Trophoblast cell (in vitro differentiated cells and primary cell): ENCODE data around the gene CYP4A22.

Experiments
- DNase-seq, 2 donors: peaks; one replicate each; pipeline ENCODE4 v3.0.0-alpha.2; 2016
- H2AFZ ChIP-seq: 2 replicates; pipeline ENCODE4 v1.6.1; 2013; ENCODE audit warnings: low read length, moderate library complexity, mild to moderate bottlenecking; ENCODE audit not compliant: insufficient read depth, poor library complexity
- H2AK5ac ChIP-seq: 2 replicates; pipeline ENCODE4 v1.6.1; 2013; ENCODE audit warnings: mild to moderate bottlenecking, low read length
- H2BK120ac ChIP-seq: 2 replicates; pipeline ENCODE4 v1.6.1; 2013; ENCODE audit warnings: low read length, mild to moderate bottlenecking, moderate library complexity; ENCODE audit not compliant: insufficient read depth, poor library complexity
- H2BK12ac ChIP-seq: 2 replicates; pipeline ENCODE4 v1.6.1; 2013; ENCODE audit warnings: mild to moderate bottlenecking, low read length, moderate library complexity
- H2BK5ac ChIP-seq: 2 replicates; pipeline ENCODE4 v1.6.1; 2013; ENCODE audit warnings: low read length, low read depth, moderate library complexity, mild to moderate bottlenecking; ENCODE audit not compliant: poor library complexity
- H3K14ac ChIP-seq: 2 replicates; pipeline ENCODE4 v1.6.1; 2013; ENCODE audit warnings: mild to moderate bottlenecking, low read length
- H3K18ac ChIP-seq: 2 replicates; pipeline ENCODE4 v1.6.1; 2013; ENCODE audit warnings: mild to moderate bottlenecking, low read length
- H3K23ac ChIP-seq: 2 replicates; pipeline ENCODE4 v1.6.1; 2013; ENCODE audit warnings: low read length
- H3K27ac ChIP-seq: 2 replicates; pipeline ENCODE4 v1.5.1; 2013; ENCODE audit warnings: low read depth, mild to moderate bottlenecking, inconsistent platforms, low read length, moderate library complexity
- H3K27me3 ChIP-seq: 2 replicates; pipeline ENCODE4 v1.6.1; 2013; ENCODE audit warnings: inconsistent platforms, mild to moderate bottlenecking, low read length, moderate library complexity; ENCODE audit not compliant: insufficient read depth
- H3K36me3 ChIP-seq, 2 experiments: 1 replicate in 1 of 2; 2 replicates in 1 of 2; pipeline ENCODE4 v1.6.1; 2013; ENCODE audit warnings: low read length in 2 of 2, mild to moderate bottlenecking in 2 of 2, moderate library complexity in 1 of 2; ENCODE audit not compliant: insufficient read depth in 2 of 2, control insufficient read depth in 1 of 2
- H3K4ac ChIP-seq: 2 replicates; pipeline ENCODE4 v1.6.1; 2013; ENCODE audit warnings: low read depth, mild to moderate bottlenecking, low read length, moderate library complexity
- H3K4me1 ChIP-seq, 2 experiments: 1 replicate in 1 of 2; 2 replicates in 1 of 2; pipeline ENCODE4 v1.6.1; 2013; ENCODE audit warnings: low read length in 2 of 2, mild to moderate bottlenecking in 2 of 2, moderate library complexity in 1 of 2; ENCODE audit not compliant: insufficient read depth in 2 of 2, control insufficient read depth in 1 of 2
- H3K4me2 ChIP-seq: 2 replicates; pipeline ENCODE4 v1.6.1; 2013; ENCODE audit warnings: inconsistent platforms, mild to moderate bottlenecking, low read length, moderate library complexity
- H3K4me3 ChIP-seq: 2 replicates; pipeline ENCODE4 v1.5.1; 2013; ENCODE audit warnings: mild to moderate bottlenecking, low read depth, low read length, inconsistent platforms
- H3K79me1 ChIP-seq: one replicate; pipeline ENCODE4 v1.6.1; 2013; ENCODE audit warnings: low read length
- H3K79me2 ChIP-seq: 2 replicates; pipeline ENCODE4 v1.6.1; 2013; ENCODE audit warnings: low read length, mild to moderate bottlenecking; ENCODE audit not compliant: control insufficient read depth, insufficient read depth, poor library complexity
- H3K9ac ChIP-seq: 2 replicates; pipeline ENCODE4 v1.6.1; 2013; ENCODE audit warnings: mild to moderate bottlenecking, low read length
- H3K9me3 ChIP-seq: 2 replicates; pipeline ENCODE4 v1.6.1; 2013; ENCODE audit warnings: low read depth, mild to moderate bottlenecking, control low read depth, inconsistent platforms, low read length; ENCODE audit not compliant: insufficient read depth
- H4K12ac ChIP-seq: 2 replicates; pipeline ENCODE4 v1.6.1; 2013; ENCODE audit warnings: low read depth, mild to moderate bottlenecking, low read length, moderate library complexity
- H4K8ac ChIP-seq: 2 replicates; pipeline ENCODE4 v1.6.1; 2013; ENCODE audit warnings: low read depth, mild to moderate bottlenecking, low read length, moderate library complexity
- H4K91ac ChIP-seq: one replicate; pipeline ENCODE4 v1.6.1; 2013; ENCODE audit warnings: low read depth, mild to moderate bottlenecking, low read length, moderate library complexity
- WGBS: extraction: QIAGEN DNeasy Blood & Tissue Kit; methylation state at CpG from one replicate; pipeline ENCODE4 v1.1.7; 2013; ENCODE audit warnings: missing lambda C conversion rate; ENCODE audit not compliant: insufficient read length, insufficient coverage; ENCODE audit errors: extremely low coverage; 5-methylcytosine and 5-hydroxymethylcytosine counted together

Gene CYP4A22

DNA sequence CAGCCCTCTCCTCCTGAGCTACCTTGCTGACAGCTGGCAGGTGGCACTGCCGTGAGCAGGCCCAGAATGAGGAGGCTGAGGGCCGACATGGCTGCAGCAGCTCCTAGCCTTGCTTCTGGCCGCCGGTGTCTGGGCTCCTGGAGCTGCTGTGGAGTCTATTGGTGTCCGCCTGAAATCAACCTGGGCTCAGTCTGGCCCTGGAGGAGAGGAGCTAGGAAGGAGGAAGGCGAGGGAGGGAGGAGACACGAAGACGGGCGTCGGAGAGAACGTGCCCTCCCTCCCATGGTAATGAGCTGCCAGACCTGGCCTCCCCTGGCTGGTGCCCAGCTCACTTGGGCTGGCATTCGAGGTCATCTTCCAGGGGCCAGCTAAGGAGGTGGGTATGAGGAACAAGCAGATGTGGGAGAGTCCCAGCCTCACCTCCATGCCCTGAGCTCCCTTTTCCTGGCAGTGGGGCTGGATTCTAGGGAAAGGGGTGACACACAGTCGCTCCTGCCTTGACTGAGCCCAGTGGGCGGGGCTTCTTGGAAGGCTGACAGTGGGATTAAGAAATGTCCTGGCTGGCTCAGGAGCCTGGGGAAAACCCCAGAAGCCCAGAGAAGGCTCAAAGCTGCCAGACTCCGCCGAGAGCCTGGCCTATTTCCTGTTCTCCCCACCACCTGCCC lies 52.7 kb downstream of the CYP4A22 start, which contains the start of gene PDZK1IP1:
PDZK1IP1 (minus strand) TSS at position 193 of the 665 bp plus-strand sequence; CDS start at position 89, 104 bp downstream.
- Histone ChIP-seq H2BK12ac (no peak within 1 kb of the TSS), H3K14ac (no peak within 1 kb of the TSS), H2BK5ac (no peak within 1 kb of the TSS), H4K12ac (no peak within 1 kb of the TSS), H3K18ac (no peak within 1 kb of the TSS), H3K4ac (no peak within 1 kb of the TSS), H3K27me3 (no peaks in the 10 kb centered on the region), H3K9ac (no peak within 1 kb of the TSS), H4K91ac (no peak within 1 kb of the TSS), H3K4me3 (no peak within 1 kb of the TSS), H3K36me3 (no peaks in the 10 kb centered on the region), H2AK5ac (no peak within 1 kb of the TSS), H3K4me1 (peaks cover 0 to 4% of the 10 kb centered on the region in 2 experiments), H3K4me2 (no peak within 1 kb of the TSS), H2AFZ (no peak within 1 kb of the TSS), H3K9me3 (peaks cover 5% of the 10 kb centered on the region), H3K79me2 (no peaks in the 10 kb centered on the region), H4K8ac (no peak within 1 kb of the TSS), H3K23ac (no peak within 1 kb of the TSS), H3K27ac (no peak within 1 kb of the TSS), H2BK120ac (no peak within 1 kb of the TSS), H3K79me1 (no peaks in the 10 kb centered on the region)
- WGBS: no CpG with 5 or more reads among the region's 16 CpGs
- DNase-seq: no peak

- H4K91ac ChIP-seq: no peak overlapping the region
- H3K4me3 ChIP-seq: no peak overlapping the region
- no peak overlapping the region for H2AFZ ChIP-seq
- no peaks in the 10 kb centered on the region for H3K79me1 ChIP-seq
- H3K79me2 ChIP-seq: no peaks in the 10 kb centered on the region
- H3K18ac ChIP-seq: no peak overlapping the region
- H3K9me3 ChIP-seq: peaks cover 5% of the 10 kb centered on the region
- H2BK12ac ChIP-seq: no peak overlapping the region
- DNase-seq: no peak
- no CpG with 5 or more reads among the region's 5 CpGs for WGBS
- H2BK5ac ChIP-seq: no peak overlapping the region
- H3K4ac ChIP-seq: no peak overlapping the region
- no peaks in the 10 kb centered on the region for H3K36me3 ChIP-seq
- H4K8ac ChIP-seq: no peak overlapping the region
- no peak overlapping the region for H3K9ac ChIP-seq
- no peak overlapping the region for H3K23ac ChIP-seq
- H3K4me2 ChIP-seq: no peak overlapping the region
- no peak overlapping the region for H4K12ac ChIP-seq
- H2AK5ac ChIP-seq: no peak overlapping the region
- no peak overlapping the region for H2BK120ac ChIP-seq
- H3K27me3 ChIP-seq: no peaks in the 10 kb centered on the region
- no peak overlapping the region for H3K27ac ChIP-seq
- H3K4me1 ChIP-seq: peaks cover 0 to 4% of the 10 kb centered on the region in 2 experiments
- no peak overlapping the region for H3K14ac ChIP-seq
These were observed 53.2 kb downstream of the CYP4A22 start for GRCh38 chr1:47190509-47190855.

GRCh38 chr1:47190857-47191256 lies 53.6 kb downstream of the CYP4A22 start:
- no peaks in the 10 kb centered on the region for H3K27me3 ChIP-seq
- no peak overlapping the region for H3K18ac ChIP-seq
- no peaks in the 10 kb centered on the region for H3K79me1 ChIP-seq
- no CpG with 5 or more reads among the region's 6 CpGs for WGBS
- peaks cover 5% of the 10 kb centered on the region for H3K9me3 ChIP-seq
- no peak overlapping the region for H3K4ac ChIP-seq
- no peaks in the 10 kb centered on the region for H3K79me2 ChIP-seq
- H4K8ac ChIP-seq: no peak overlapping the region
- no peak overlapping the region for H3K9ac ChIP-seq
- H3K4me3 ChIP-seq: no peak overlapping the region
- H2BK5ac ChIP-seq: no peak overlapping the region
- no peak overlapping the region for H2BK12ac ChIP-seq
- no peaks in the 10 kb centered on the region for H3K36me3 ChIP-seq
- H2AK5ac ChIP-seq: no peak overlapping the region
- no peak overlapping the region for H4K12ac ChIP-seq
- H3K23ac ChIP-seq: no peak overlapping the region
- H3K4me2 ChIP-seq: no peak overlapping the region
- no peak for DNase-seq
- no peak overlapping the region for H4K91ac ChIP-seq
- H3K27ac ChIP-seq: no peak overlapping the region
- H2BK120ac ChIP-seq: no peak overlapping the region
- peaks cover 0 to 4% of the 10 kb centered on the region in 2 experiments for H3K4me1 ChIP-seq
- no peak overlapping the region for H3K14ac ChIP-seq
- H2AFZ ChIP-seq: no peak overlapping the region

DNA sequence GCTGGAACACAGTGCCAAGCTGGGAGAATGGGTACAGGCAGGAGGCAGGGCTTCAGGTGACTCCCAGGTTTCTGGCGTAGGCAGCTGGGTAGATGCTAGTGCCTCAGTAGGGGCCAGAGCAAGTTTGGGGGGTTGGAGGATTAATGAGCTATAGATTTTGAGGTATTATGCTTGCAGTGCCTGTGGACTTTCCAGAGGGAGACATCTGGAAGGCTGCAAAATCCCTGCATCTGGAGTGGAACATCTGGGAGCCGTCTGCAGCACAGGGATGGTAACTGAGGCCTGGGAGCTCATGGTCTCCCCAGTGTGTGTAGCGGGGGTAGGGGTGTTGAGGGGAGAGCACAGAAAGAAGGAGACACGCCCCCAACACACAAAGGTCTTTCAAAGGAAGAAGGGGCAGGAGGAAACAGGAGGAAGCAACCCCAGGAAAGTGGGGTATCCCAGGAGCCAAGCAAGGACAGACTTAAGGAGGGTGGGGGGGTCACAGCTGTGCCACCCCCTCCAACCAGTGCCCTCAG lies 54.8 kb downstream of the CYP4A22 start:
- Histone ChIP-seq H3K4ac (no peak overlapping the region), H3K79me2 (no peaks in the 10 kb centered on the region), H3K79me1 (no peaks in the 10 kb centered on the region), H4K8ac (no peak overlapping the region), H4K12ac (no peak overlapping the region), H3K4me1 (peaks cover 0 to 4% of the 10 kb centered on the region in 2 experiments), H2AFZ (no peak overlapping the region), H3K9ac (no peak overlapping the region), H2BK120ac (no peak overlapping the region), H4K91ac (no peak overlapping the region), H3K27me3 (no peaks in the 10 kb centered on the region), H3K14ac (no peak overlapping the region), H2BK12ac (no peak overlapping the region), H3K36me3 (no peaks in the 10 kb centered on the region), H3K4me2 (no peak overlapping the region), H2AK5ac (no peak overlapping the region), H3K18ac (no peak overlapping the region), H3K27ac (no peak overlapping the region), H3K4me3 (no peak overlapping the region), H3K23ac (no peak overlapping the region), H3K9me3 (peaks cover 3% of the 10 kb centered on the region), H2BK5ac (no peak overlapping the region)
- no CpG with 5 or more reads among the region's 4 CpGs for WGBS
- no peak for DNase-seq
